ENCODE data around the gene SEPTIN1.
A peak's percentile ranks its signal among the peaks of the same experiment; 100 is the strongest.
"Not testable (repeated sequence)": the region's sequence is repeated elsewhere in the genome, so short reads cannot be mapped to it uniquely, and the experiment has no call there.

Gene SEPTIN1

GRCh38 chr16:30401768-30402425, 19.5 kb upstream of the SEPTIN1 start:
- DNase-seq (ENCODE audit: low read depth in 1 of 2, low spot score in 1 of 2), result no peak

GRCh38 chr16:30399435-30400186, 17.2 kb upstream of the SEPTIN1 start:
- DNase-seq (ENCODE audit: low read depth in 1 of 2, low spot score in 1 of 2), result no peak

- no peak for DNase-seq (ENCODE audit: low read depth in 1 of 2, low spot score in 1 of 2)
Measured at GRCh38 chr16:30398661-30399434, 16.5 kb upstream of the SEPTIN1 start.

- no peak for DNase-seq (ENCODE audit: low read depth in 1 of 2, low spot score in 1 of 2)
Measured at GRCh38 chr16:30397776-30398660, 15.7 kb upstream of the SEPTIN1 start.

GRCh38 chr16:30397056-30397455, 14.7 kb upstream of the SEPTIN1 start:
- DNase-seq (ENCODE audit: low read depth in 1 of 2, low spot score in 1 of 2), result no peak

- DNase-seq (ENCODE audit: low read depth in 1 of 2, low spot score in 1 of 2), result not testable (repeated sequence)
Measured at GRCh38 chr16:30396627-30397026, 14.3 kb upstream of the SEPTIN1 start.

GRCh38 chr16:30395992-30396585, 13.7 kb upstream of the SEPTIN1 start:
- DNase-seq (ENCODE audit: low read depth in 1 of 2, low spot score in 1 of 2), result no peak

- no peak for DNase-seq (ENCODE audit: low read depth in 1 of 2, low spot score in 1 of 2)
Measured at GRCh38 chr16:30395155-30395991, 13.0 kb upstream of the SEPTIN1 start, which contains the start of gene ZNF48. Gene ZNF48, plus strand, starts transcription at chr16:30395420. Its CDS starts 375 bp downstream, at chr16:30395795.

- no peak for DNase-seq (ENCODE audit: low read depth in 1 of 2, low spot score in 1 of 2)
Measured at GRCh38 chr16:30394592-30395154, 12.3 kb upstream of the SEPTIN1 start.

GRCh38 chr16:30383521-30383920, 1.2 kb upstream of the SEPTIN1 start:
- DNase-seq (ENCODE audit: low read depth in 1 of 2, low spot score in 1 of 2), result no peak

GRCh38 chr16:30381291-30382041, 895 bp downstream of the SEPTIN1 start:
- no peak for DNase-seq (ENCODE audit: low read depth in 1 of 2, low spot score in 1 of 2)

GRCh38 chr16:30380803-30381208, 1.6 kb downstream of the SEPTIN1 start:
- DNase-seq (ENCODE audit: low read depth in 1 of 2, low spot score in 1 of 2), result no peak

GRCh38 chr16:30380072-30380802, 2.1 kb downstream of the SEPTIN1 start:
- no peak for DNase-seq (ENCODE audit: low read depth in 1 of 2, low spot score in 1 of 2)

GRCh38 chr16:30379158-30379783, 3.1 kb downstream of the SEPTIN1 start:
- DNase-seq (ENCODE audit: low read depth in 1 of 2, low spot score in 1 of 2), result no peak

GRCh38 chr16:30378236-30379157, 3.9 kb downstream of the SEPTIN1 start:
- DNase-seq (ENCODE audit: low read depth in 1 of 2, low spot score in 1 of 2), result peak; percentile 97 to 99

- peak; percentile 67 to 81 for DNase-seq (ENCODE audit: low read depth in 1 of 2, low spot score in 1 of 2)
Measured at GRCh38 chr16:30377812-30378235, 4.5 kb downstream of the SEPTIN1 start.

All from activated CD4-positive, alpha-beta T cell treated with anti-CD3 and anti-CD28 coated beads, Interleukin-2, amount 50 U/mL, for 24 hours (primary cell).